HG03469 (cell line): Measurements from ENCODE around the gene XPC.
"Not testable (repeated sequence)": the region's sequence is repeated elsewhere in the genome, so short reads cannot be mapped to it uniquely, and the experiment has no call there.

Experiments
- ATAC-seq: cut with Tn5 transposase; IDR thresholded peaks from one replicate; pipeline ENCODE4 v1.9.1; 2021; ENCODE audit warnings: mild to moderate bottlenecking, moderate library complexity, moderate number of reproducible peaks; ENCODE audit not compliant: unreplicated experiment

Gene XPC

GRCh38 chr3:14178247-14179113 is at the start of gene XPC, which contains the start of gene LSM3:
Gene XPC (minus strand): TSS chr3:14178601. CDS start chr3:14178568, 33 bp downstream.
Gene LSM3 (plus strand): TSS chr3:14178817. CDS start chr3:14178861, 44 bp downstream.
- ATAC-seq, result peak; percentile 87

DNA sequence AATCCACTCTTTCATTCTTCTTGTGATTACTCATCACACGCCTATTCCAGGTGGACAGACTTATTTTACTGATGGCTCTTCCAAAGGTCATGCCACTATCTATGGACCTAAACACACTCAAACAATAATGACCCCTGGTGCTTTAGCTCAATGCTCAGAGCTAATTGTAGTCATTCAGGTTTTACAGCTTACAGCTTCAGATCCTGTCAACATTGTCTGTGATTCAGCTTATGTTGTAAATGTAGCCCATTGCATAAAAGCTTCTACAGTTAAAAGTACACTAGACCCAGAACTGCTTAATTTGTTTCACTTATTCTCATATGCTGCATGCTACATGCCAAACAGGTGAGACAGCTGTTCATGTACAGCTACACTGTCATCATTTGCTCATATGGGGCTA is 49.5 kb upstream of the XPC start:
- ATAC-seq, result no peak

GRCh38 chr3:14226351-14226750 is 48.0 kb upstream of the XPC start:
- ATAC-seq, result not testable (repeated sequence)

- no peak for ATAC-seq
These were observed 47.0 kb upstream of the XPC start for GRCh38 chr3:14225421-14225820.

GRCh38 chr3:14224895-14225294 is 46.5 kb upstream of the XPC start:
- no peak for ATAC-seq

DNA sequence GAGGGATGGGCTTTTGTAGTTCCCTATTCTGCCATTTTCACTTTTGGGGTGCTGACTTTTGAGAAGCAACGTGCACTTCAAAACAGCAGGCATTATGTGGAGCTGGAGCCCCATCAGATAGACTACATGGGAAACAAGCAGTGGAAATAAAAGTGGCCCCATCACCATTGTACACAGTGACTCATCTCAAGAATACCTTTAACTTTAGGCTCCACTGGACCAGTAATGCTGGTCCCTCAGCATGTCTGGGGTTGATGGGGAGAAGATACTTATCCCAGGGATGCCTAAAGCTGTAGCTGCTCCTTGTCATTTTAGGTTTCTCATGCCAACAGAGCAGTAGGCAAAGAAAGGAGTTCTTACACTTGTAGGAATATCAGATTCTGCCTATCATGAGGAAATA is 45.2 kb upstream of the XPC start:
- ATAC-seq, result peak; percentile 46

DNA sequence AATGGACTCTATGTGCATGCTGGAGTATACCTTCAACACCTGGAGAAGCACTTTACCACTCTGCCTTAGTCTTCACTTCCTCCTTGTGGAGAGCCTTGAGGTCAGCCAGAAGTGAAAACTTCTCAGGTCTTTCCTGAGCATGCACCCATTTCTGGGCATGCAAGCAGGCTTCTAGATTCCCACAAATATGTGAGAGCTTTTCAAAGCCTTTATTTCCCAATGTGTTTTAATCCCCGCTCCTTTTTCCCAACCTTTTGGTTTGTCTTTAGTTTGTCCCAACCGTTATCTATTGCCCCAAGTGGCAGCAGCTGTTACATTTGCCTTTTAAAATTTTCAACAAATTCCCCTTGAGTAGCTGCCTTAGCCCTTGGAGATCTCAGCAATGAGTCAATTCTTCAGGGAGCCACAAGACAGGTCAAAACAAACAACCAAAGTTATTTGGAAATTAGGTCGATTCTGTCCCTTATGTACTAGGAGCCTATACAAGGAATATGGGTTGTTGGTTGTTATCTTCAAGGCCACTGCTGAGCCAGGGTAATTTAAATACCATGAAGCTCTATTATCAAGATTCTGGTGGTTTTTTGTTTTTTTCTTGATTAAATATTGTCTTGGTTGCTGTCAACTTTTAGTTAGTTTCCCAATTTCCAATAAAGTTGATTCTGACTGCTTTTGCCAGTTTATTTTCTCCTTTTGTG is 44.6 kb upstream of the XPC start:
- ATAC-seq, result no peak

- no peak for ATAC-seq
These were observed 44.1 kb upstream of the XPC start for GRCh38 chr3:14222457-14222856.

GRCh38 chr3:14221902-14222301 is 43.5 kb upstream of the XPC start:
- ATAC-seq, result no peak

DNA sequence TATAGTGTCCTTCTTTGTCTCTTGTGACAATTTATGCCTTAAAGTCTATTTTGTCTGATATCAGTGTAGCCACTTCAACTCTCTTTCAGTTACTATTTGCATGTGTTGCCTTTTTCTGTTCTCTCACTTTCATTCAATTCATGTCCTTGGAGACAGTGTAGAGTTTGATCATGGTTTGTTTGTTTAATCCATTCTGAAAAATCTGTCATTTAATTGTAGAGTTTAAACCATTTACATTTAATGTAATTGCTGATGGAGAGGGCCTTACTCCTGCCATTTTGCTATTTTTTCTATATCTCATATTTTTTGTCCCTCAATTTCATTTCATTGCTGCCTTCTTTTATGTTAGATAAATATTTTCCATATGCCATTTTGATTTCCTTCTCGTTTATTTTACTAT is 42.5 kb upstream of the XPC start:
- ATAC-seq, result no peak

DNA sequence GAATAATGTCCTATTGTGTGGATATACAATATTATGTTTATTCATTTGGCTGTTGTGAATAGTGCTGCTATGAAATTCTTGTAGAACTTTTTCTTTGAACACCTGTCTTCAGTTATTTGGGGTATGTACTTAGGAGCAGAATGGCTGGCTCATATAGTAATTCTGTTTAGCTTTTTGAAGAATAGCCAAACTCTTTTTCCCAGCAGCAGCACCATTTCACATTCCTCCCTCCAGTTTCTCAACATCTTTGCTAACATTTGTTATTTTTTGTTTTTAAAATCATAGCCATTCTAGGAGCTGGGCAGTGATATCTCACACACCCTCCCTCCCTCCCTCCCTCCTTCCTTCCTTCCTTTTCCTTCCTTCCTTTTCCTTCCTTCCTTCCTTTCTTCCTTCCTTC is 40.0 kb upstream of the XPC start:
- ATAC-seq, result no peak

DNA sequence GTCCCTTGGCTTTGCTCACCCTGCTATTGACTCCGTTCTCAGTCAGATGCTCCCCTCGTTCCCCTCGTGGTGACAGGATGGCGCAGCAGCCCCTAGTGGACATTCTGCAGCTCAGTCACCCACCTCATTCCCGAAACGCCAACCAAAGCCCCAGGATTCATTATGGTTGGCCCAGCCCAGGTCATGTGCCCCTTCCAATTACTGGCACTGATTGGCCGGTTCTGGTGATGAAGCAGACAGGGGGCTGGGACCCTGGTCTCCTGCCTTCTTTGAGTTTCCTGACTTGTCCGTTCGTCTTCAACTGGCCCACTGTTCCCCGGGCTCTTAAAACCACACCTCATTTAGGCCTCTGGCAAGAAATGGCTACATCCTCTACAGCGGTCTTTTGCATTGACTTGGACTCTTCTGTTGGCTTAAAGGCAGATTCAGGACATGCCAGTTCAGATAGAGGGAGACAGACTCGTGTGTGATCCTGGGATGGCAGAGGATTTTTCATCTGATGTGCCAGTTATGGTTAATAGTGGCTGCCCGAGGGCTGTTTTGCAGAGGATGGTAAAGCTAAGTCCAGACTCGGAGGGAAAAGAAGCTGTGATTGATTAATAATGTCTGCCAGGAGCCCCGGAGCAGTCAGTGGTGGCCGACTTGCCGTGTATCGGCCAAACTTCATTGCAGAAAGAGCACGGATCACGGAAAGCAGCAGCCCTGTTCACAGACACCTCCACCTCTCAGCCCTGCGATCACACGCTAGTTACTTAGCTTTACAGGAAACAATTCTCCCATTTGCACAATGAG is 38.1 kb upstream of the XPC start:
- ATAC-seq, result no peak

DNA sequence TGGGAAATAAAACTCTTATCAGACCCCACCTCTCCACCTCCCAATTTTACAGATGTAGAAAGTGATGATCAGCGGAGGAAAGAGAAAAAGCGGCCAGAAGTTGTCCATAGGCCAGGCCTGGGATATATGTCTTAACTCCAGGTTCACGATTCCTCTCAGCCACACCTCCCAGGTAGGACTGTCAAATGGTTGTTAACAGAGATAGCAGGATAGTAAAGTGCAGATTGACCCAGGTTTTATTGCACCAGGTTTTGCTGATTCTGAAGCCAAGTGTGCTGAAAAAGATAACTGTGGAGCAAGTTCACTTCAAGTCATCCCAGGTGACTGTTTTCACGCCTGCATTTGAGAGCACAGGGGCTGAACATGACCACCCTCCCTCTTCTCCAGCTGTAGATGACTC is 36.4 kb upstream of the XPC start:
- no peak for ATAC-seq

- no peak for ATAC-seq
These were observed 34.8 kb upstream of the XPC start for GRCh38 chr3:14213066-14213774.

DNA sequence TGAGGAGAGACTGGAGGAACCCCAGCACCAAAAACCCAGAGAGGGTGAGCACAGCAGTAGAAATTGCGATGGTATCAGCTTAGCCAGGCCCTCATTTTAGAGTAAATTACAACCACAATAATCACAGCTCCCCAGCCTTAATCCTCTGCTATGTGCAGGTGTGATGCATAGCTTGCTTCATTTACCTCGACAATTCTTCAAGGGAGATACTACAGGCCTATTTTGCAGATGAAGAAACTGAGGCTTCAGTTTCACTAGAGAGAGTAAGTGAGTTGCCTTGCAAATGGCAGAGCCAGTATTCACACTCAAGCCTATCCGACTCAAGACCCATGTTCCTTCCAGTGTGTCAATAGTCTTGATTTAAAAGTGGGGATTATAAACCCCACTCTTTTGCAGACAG is 33.6 kb upstream of the XPC start:
- ATAC-seq, result no peak

GRCh38 chr3:14211621-14212020 is 33.2 kb upstream of the XPC start:
- ATAC-seq, result no peak

- no peak for ATAC-seq
These were observed 32.6 kb upstream of the XPC start for GRCh38 chr3:14210843-14211594.

DNA sequence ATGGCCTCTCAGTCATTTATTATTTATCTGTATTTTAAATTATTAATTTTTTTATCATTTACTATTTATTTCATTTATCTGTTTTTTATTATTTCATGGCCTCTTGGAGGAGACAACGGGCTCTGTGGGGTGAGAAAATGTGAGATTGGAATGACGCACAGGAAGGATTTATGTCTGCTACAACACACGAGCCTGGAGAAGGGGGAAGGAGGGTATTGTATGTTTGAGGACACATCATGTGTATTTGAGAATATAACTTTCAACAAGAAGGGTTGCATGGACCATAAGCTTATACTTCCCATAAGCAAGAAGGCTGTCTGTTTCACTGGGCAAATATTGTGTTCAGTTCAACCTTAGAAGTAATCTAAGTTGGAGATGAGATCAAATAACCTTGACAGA is 31.9 kb upstream of the XPC start:
- ATAC-seq, result no peak

- no peak for ATAC-seq
These were observed 31.3 kb upstream of the XPC start for GRCh38 chr3:14209581-14210289.
